GM15510 (cell line): ENCODE measurements around the gene METTL1.

ENCODE experiments used
- POLR2A ChIP-seq: IDR thresholded peaks from 3 replicates; pipeline ENCODE4 v1.6.1; 2011; ENCODE audit warnings: borderline replicate concordance; ENCODE audit not compliant: insufficient read length; ENCODE audit errors: extremely low read depth

Gene METTL1

GRCh38 chr12:57776247-57776587 lies 4.3 kb upstream of the METTL1 start:
- no peak for TF ChIP-seq POLR2A

- no peak for TF ChIP-seq POLR2A
Measured at GRCh38 chr12:57775563-57776246, 3.8 kb upstream of the METTL1 start.

- TF ChIP-seq POLR2A: no peak
Measured at GRCh38 chr12:57775044-57775443, 3.1 kb upstream of the METTL1 start.

- TF ChIP-seq POLR2A: no peak
Measured at GRCh38 chr12:57772429-57773322, 771 bp upstream of the METTL1 start, which contains the start of gene EEF1AKMT3. Gene EEF1AKMT3, plus strand, starts transcription at chr12:57772614. Its CDS starts 111 bp downstream, at chr12:57772725.

- no peak for TF ChIP-seq POLR2A
Measured at GRCh38 chr12:57771236-57771872, 551 bp downstream of the METTL1 start.

- no peak for TF ChIP-seq POLR2A
Measured at GRCh38 chr12:57770734-57771133, 1.2 kb downstream of the METTL1 start.

- no peak for TF ChIP-seq POLR2A
Measured at GRCh38 chr12:57769594-57769993, 2.3 kb downstream of the METTL1 start.

- TF ChIP-seq POLR2A: no peak
Measured at GRCh38 chr12:57767876-57768275, 4.0 kb downstream of the METTL1 start.

GRCh38 chr12:57767305-57767698 lies 4.6 kb downstream of the METTL1 start:
- TF ChIP-seq POLR2A: no peak

- no peak for TF ChIP-seq POLR2A
Measured at GRCh38 chr12:57766464-57767304, 5.2 kb downstream of the METTL1 start, which contains the start of gene CYP27B1. Gene CYP27B1, minus strand, starts transcription at chr12:57767078. Its CDS starts 37 bp downstream, at chr12:57767041.

GRCh38 chr12:57765698-57766463 lies 6.0 kb downstream of the METTL1 start:
- no peak for TF ChIP-seq POLR2A

GRCh38 chr12:57765003-57765697 lies 6.8 kb downstream of the METTL1 start:
- TF ChIP-seq POLR2A: no peak

GRCh38 chr12:57764662-57765002 lies 7.3 kb downstream of the METTL1 start:
- TF ChIP-seq POLR2A: no peak
